GM18498 (cell line): ENCODE measurements around the gene ALOX12B.
"Not testable (repeated sequence)": the region's sequence is repeated elsewhere in the genome, so short reads cannot be mapped to it uniquely, and the experiment has no call there.

Experiments
- ATAC-seq: cut with Tn5 transposase; IDR thresholded peaks from one replicate; pipeline ENCODE4 v1.9.1; 2021; ENCODE audit warnings: mild to moderate bottlenecking, moderate library complexity; ENCODE audit not compliant: unreplicated experiment

ALOX12B gene

GRCh38 chr17:8119581-8120519, 32.3 kb upstream of the ALOX12B start:
- ATAC-seq = peak; percentile 40

- ATAC-seq = peak; percentile 37
Measured at GRCh38 chr17:8118769-8119580, 31.5 kb upstream of the ALOX12B start.

DNA sequence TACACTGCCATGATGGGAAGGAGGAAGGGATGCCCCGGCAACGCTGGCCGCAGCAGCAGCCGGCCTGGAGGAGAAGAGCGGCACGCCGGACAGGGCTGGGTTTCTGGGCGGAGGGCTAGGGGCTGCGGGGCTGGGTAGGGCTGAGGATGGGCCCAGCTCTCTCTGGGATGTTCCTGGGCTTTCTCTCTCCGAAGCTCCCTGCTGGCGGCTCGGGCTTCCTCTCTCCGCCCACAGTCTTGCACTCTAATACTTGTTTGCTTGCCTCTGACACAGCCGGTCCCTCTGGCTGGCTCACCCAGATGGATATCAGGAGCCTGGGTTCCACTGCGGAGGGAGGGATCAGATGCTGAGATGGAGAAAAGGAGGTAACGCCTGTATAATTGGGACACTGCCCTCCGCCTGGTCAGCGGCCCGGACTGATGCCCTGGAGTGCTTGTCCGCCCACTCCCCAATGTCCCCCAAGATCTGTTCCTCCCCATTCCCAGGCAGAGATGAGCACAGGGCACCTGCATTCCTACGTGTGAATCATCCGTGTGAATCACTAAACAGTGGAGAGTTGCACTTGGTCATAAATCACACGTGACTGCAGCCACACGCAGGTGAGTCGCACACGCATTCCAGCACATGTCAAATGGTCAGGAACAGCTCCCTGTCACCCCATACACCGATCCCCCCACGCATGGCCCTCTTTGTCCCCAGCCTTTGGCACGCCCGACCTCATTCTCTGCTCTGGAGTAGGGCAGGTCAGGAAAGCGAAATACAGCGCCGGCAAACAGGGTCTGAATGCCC, 30.7 kb upstream of the ALOX12B start, which contains the start of gene ALOXE3:
Gene ALOXE3 (minus strand): TSS at position 535 of the 789 bp plus-strand sequence. CDS start 524 bp downstream, at position 11.
- no peak for ATAC-seq

GRCh38 chr17:8117367-8117979, 30.0 kb upstream of the ALOX12B start:
- ATAC-seq = no peak

- ATAC-seq = no peak
Measured at GRCh38 chr17:8116776-8117175, 29.3 kb upstream of the ALOX12B start.

DNA sequence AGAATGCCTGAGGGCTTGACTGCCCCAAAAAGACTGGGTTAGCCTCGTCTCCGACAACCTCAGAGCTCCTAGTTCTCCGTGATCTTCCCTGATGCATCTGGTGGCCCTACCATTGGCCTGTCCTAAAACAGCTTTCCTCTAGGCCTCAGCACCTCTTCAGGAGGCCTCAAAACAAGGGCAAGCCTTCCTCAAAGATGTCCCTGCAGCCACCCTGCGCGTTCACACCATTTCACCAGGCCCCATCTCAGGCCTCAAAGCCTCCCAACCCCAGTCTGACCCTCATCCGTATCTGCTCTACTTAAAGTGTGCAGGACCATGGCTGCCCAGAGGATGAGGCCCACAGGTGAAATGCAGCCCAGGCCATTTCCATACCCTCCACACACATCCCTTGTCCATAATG, 23.4 kb upstream of the ALOX12B start:
- no peak for ATAC-seq

- ATAC-seq = no peak
Measured at GRCh38 chr17:8110456-8110804, 22.9 kb upstream of the ALOX12B start.

DNA sequence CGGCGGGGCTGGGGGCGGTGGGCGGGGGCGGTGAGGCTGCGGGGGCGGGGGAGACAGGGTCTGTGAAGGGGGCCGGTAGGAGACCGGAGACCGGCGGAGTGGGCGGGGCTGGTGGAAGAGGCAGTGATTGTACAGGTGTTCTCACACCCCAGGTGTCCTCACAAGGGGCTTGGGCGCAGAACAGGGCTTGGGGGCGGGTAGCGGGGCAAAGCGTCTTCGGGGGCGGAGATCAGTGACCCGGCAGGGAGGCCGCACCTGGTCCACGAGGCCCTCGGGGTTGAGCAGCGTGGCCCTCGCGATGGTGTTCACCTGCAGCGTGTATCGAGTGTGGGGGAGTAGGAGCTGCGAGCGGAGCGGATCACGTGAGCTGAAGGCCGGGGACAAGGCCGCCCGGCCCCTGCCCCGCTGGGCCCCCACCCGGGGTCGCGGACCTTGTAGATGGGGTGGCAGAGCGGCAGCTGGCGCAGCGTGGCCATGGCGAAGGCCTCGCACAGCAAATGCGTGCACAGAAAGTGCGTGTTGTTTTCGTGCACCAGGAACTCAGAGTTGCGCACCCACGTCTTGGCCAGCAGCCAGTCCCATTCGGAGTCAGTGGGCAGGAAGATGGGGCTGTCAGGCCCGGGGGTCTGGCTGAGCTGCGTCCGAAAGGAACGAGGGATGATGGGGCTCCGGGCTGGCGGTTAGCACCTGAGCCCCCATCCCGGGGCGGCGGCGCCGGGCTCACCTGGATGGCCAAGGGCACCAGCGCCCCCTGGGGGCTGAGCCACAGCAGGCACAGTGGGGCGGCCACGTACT, 22.3 kb upstream of the ALOX12B start:
- no peak for ATAC-seq

GRCh38 chr17:8108972-8109660, 21.6 kb upstream of the ALOX12B start:
- no peak for ATAC-seq

GRCh38 chr17:8106980-8107379, 19.5 kb upstream of the ALOX12B start:
- ATAC-seq = not testable (repeated sequence)

DNA sequence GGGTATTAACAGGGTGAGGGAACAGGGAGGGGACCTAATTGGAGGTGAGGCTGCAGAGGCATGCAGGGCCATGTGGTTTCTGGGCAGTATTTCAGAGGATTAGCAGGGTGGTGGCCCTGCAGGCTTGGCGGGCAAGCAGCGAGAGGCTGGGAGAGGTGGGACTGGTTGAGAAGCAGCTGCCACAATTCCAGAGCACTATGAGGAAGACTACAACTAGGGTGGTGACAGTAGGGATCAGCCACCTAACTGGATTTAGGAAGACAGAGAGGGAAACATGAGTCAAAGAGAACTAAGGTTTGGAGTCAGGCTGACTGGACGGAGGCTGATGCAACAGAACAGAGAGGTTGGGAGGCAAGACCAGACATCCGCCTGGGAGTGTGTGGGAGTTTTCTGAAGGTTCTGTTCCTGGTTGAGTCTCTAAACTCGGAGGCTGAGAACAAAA, 18.5 kb upstream of the ALOX12B start:
- no peak for ATAC-seq

GRCh38 chr17:8104911-8105310, 17.4 kb upstream of the ALOX12B start:
- ATAC-seq = no peak

GRCh38 chr17:8103549-8103948, 16.0 kb upstream of the ALOX12B start:
- no peak for ATAC-seq

DNA sequence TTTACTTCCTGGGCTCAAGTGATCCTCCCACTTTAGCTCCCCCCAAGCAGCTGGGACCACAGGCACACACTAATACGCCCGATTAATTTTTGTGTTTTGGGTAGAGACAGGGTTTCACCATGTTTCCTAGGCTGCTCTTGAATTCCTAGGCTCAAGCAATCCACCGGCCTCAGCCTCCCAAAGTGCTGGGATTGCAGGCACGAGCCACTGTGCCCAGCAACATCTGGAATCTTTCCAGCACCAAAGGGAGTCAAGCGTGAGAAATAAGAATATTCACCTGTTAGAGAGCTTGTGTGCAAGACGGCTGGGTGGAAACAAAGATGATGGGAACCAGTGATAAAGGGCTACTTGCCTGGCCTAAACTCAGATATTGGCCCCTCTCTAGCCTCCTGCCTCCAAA, 14.2 kb upstream of the ALOX12B start:
- no peak for ATAC-seq

GRCh38 chr17:8100763-8101162, 13.2 kb upstream of the ALOX12B start:
- no peak for ATAC-seq

GRCh38 chr17:8100111-8100510, 12.6 kb upstream of the ALOX12B start:
- no peak for ATAC-seq

GRCh38 chr17:8096541-8096940, 9.0 kb upstream of the ALOX12B start:
- no peak for ATAC-seq

- ATAC-seq = no peak
Measured at GRCh38 chr17:8095361-8095760, 7.8 kb upstream of the ALOX12B start.

DNA sequence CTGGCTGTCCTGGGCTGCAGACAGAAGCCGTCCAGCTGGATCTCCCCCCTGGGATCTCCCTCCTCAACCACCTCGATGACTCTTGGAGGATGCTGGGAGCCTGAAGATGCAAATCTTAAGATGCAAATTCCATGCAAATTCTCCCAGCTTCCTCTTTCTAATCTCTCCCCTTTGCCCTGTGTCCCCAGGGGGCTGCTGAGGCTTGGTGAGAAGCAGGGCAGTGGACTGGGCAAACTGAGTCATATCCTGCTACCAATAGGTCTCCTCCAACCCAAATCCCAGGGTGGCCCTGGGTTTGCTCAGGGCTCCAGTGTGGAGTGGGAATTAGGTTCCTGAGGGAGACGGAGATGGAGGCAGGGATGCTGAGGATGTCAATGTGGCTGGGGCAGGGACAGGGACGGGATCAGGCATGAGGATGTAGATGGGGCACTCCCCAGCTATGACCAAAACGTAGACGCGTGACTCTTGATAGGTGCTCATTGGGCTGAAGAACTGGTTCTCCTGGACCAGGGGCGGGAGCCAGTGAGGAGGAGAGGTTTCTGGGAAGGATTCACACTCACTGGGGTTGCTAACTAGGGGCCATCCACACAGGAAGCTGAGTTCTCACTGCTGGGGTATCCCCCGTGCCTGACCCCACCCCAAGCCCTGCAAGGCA, 3.6 kb upstream of the ALOX12B start:
- ATAC-seq = no peak
